HEK293T (cell line): Measurements from ENCODE around the gene ASTN2.

Experiments
- ARNT ChIP-seq: fragments of 450-650 bp; IDR thresholded peaks from 2 replicates; pipeline ENCODE4 v1.6.1; 2017; ENCODE audit warnings: mild to moderate bottlenecking
- BHLHE40 ChIP-seq: fragments of 450-650 bp; IDR thresholded peaks from 2 replicates; pipeline ENCODE4 v1.6.1; 2016; ENCODE audit warnings: mild to moderate bottlenecking, moderate library complexity, borderline replicate concordance
- CTBP1 ChIP-seq: fragments of 450-650 bp; IDR thresholded peaks from 2 replicates; pipeline ENCODE4 v1.6.1; 2016; ENCODE audit warnings: borderline replicate concordance
- FOXK2 ChIP-seq: fragments of 450-650 bp; IDR thresholded peaks from 2 replicates; pipeline ENCODE4 v1.6.1; 2016; ENCODE audit warnings: mild to moderate bottlenecking
- FOXM1 ChIP-seq: fragments of 450-650 bp; IDR thresholded peaks from 2 replicates; pipeline ENCODE4 v1.6.1; 2017; ENCODE audit warnings: mild to moderate bottlenecking, borderline replicate concordance
- HDGF ChIP-seq: fragments of 450-650 bp; IDR thresholded peaks from 2 replicates; pipeline ENCODE4 v1.6.1; 2017; ENCODE audit warnings: antibody characterized with exemption, borderline replicate concordance
- L3MBTL2 ChIP-seq: fragments of 450-650 bp; conservative IDR thresholded peaks from 2 replicates; pipeline ENCODE4 v1.6.1; 2016; ENCODE audit warnings: mild to moderate bottlenecking
- NFRKB ChIP-seq: fragments of 450-650 bp; IDR thresholded peaks from 2 replicates; pipeline ENCODE4 v1.6.1; 2016; ENCODE audit warnings: mild to moderate bottlenecking, moderate library complexity
- PKNOX1 ChIP-seq: fragments of 450-650 bp; IDR thresholded peaks from 2 replicates; pipeline ENCODE4 v1.6.1; 2016
- SP1 ChIP-seq: fragments of 450-650 bp; IDR thresholded peaks from 2 replicates; pipeline ENCODE4 v1.6.1; 2017
- SUZ12 ChIP-seq: fragments of 450-650 bp; IDR thresholded peaks from 2 replicates; pipeline ENCODE4 v1.6.1; 2016; ENCODE audit warnings: mild to moderate bottlenecking
- ZNF384 ChIP-seq: fragments of 450-650 bp; IDR thresholded peaks from 2 replicates; pipeline ENCODE4 v1.6.1; 2016

- no peak for TF ChIP-seq FOXK2
- TF ChIP-seq SP1 = no peak
- TF ChIP-seq HDGF = no peak
- TF ChIP-seq CTBP1 = no peak
- TF ChIP-seq ARNT = no peak
- TF ChIP-seq NFRKB = no peak
- no peak for TF ChIP-seq SUZ12
- no peak for TF ChIP-seq PKNOX1
- no peak for TF ChIP-seq BHLHE40
- TF ChIP-seq ZNF384 = no peak
- TF ChIP-seq L3MBTL2 = no peak
- no peak for TF ChIP-seq FOXM1
Observed at GRCh38 chr9:116774421-116775180, 640.3 kb downstream of the ASTN2 start.
